Activated CD8-positive, alpha-beta T cell treated with anti-CD3 and anti-CD28 coated beads for 36 hours (primary cell): ENCODE results near the gene KCMF1. TPM values are rescaled to one million over a fixed set of nuclear protein-coding genes. Genes with fewer than 3 reads are reported as not detected.
A peak's percentile ranks its signal among the peaks of the same experiment; 100 is the strongest.

Experiments used
- ATAC-seq: fragments of 200-7000 bp; cut with Tn5 transposase; one replicate; pipeline ENCODE4 v1.10.0; 2021; ENCODE audit warnings: mild to moderate bottlenecking, moderate library complexity
- CTCF ChIA-PET: fragments of 350-600 bp; sonication (Branson Sonifier 250); formaldehyde crosslinking; loops from one replicate; lab custom pipeline; 2021; ENCODE audit warnings: antibody characterized with exemption; lab: Charles Lee
- POLR2A ChIA-PET: fragments of 350-600 bp; sonication (Branson Sonifier 250); formaldehyde crosslinking; loops from one replicate; lab custom pipeline; 2021; ENCODE audit warnings: antibody characterized with exemption; lab: Charles Lee
- DNase-seq: peaks from one replicate; pipeline ENCODE4 v3.0.0-alpha.2; 2020
- H3K27ac Mint-ChIP-seq: one replicate; pipeline ENCODE4 v1.8.0; 2021; ENCODE audit warnings: mild to moderate bottlenecking, mixed read lengths
- H3K27me3 Mint-ChIP-seq: one replicate; pipeline ENCODE4 v1.8.0; 2021; ENCODE audit warnings: mixed read lengths
- H3K36me3 Mint-ChIP-seq: one replicate; pipeline ENCODE4 v1.8.0; 2021; ENCODE audit warnings: low read depth, mixed read lengths
- H3K4me1 Mint-ChIP-seq: one replicate; pipeline ENCODE4 v1.8.0; 2021; ENCODE audit warnings: low read depth, mixed read lengths
- H3K4me3 Mint-ChIP-seq: one replicate; pipeline ENCODE4 v1.8.0; 2021; ENCODE audit warnings: mild to moderate bottlenecking, moderate library complexity, mixed read lengths
- H3K9me3 Mint-ChIP-seq: one replicate; pipeline ENCODE4 v1.8.0; 2021; ENCODE audit warnings: mixed read lengths
- intact Hi-C: fragments of 100-400 bp; cut with micrococcal nuclease; formaldehyde crosslinking; loops from one replicate; pipeline ENCODE4 v1.10.0; 2022
- total RNA-seq, 2 experiments: library from RNA; stranded (reverse); gene quantifications; one replicate each; pipeline ENCODE4 v1.2.3, GENCODE V29; 2021
- TF ChIP-seq, protein P1 (sequence below): fragments of 200-600 bp; IDR thresholded peaks from one replicate; pipeline ENCODE4 v1.8.0; 2022; ENCODE audit warnings: antibody characterized with exemption, mild to moderate bottlenecking

KCMF1 gene
- total RNA-seq, 2 experiments from 2014 or later, result 101 to 105 TPM

DNA sequence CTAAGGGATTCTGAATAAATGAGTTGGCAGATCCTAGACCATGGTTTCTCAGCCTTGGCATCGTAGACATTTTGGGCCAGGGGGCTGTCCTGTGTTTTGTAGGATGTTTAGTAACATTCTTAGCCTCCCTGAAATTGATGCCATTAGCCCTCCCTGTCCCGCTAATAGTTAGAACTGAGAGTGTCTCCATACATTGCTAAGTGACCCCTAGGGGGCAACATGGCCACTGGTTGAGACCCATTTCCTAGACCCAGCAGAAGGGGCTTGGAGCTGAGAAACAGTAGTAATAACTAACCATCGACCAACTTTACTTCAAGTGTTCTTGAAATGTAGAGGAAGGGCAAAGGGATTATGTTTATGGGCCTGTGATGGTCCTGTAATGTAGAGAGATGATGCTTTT is 40.8 kb downstream of the KCMF1 start:
- peaks cover 85% of the 10 kb centered on the region for H3K4me1 Mint-ChIP-seq
- intact Hi-C loops, result loop anchor here (2.0 to 5.0 kb wide), 2 partner anchors 39 to 73 kb away; partner anchors contain the start of gene KCMF1
- H3K27me3 Mint-ChIP-seq, result no peaks in the 10 kb centered on the region
- ChIA-PET CTCF (interaction anchor here (0.6 to 8.5 kb wide), 5 partner anchors 10 to 110 kb away, joined by 3 to 71 read pairs (median 3); no protein-coding TSS in a partner anchor), POLR2A (interaction anchor here (1.7 kb wide), 1 partner anchor 86 kb away, joined by 6 read pairs; no protein-coding TSS in a partner anchor)
- peak overlapping the region; percentile 80 for H3K27ac Mint-ChIP-seq
- peaks cover 10% of the 10 kb centered on the region for H3K9me3 Mint-ChIP-seq
- no peak overlapping the region for H3K4me3 Mint-ChIP-seq
- TF ChIP-seq, protein P1, sequence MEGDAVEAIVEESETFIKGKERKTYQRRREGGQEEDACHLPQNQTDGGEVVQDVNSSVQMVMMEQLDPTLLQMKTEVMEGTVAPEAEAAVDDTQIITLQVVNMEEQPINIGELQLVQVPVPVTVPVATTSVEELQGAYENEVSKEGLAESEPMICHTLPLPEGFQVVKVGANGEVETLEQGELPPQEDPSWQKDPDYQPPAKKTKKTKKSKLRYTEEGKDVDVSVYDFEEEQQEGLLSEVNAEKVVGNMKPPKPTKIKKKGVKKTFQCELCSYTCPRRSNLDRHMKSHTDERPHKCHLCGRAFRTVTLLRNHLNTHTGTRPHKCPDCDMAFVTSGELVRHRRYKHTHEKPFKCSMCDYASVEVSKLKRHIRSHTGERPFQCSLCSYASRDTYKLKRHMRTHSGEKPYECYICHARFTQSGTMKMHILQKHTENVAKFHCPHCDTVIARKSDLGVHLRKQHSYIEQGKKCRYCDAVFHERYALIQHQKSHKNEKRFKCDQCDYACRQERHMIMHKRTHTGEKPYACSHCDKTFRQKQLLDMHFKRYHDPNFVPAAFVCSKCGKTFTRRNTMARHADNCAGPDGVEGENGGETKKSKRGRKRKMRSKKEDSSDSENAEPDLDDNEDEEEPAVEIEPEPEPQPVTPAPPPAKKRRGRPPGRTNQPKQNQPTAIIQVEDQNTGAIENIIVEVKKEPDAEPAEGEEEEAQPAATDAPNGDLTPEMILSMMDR, result no peak
- ATAC-seq (no peak), DNase-seq (no peak)
- peaks cover 49% of the 10 kb centered on the region for H3K36me3 Mint-ChIP-seq

DNA sequence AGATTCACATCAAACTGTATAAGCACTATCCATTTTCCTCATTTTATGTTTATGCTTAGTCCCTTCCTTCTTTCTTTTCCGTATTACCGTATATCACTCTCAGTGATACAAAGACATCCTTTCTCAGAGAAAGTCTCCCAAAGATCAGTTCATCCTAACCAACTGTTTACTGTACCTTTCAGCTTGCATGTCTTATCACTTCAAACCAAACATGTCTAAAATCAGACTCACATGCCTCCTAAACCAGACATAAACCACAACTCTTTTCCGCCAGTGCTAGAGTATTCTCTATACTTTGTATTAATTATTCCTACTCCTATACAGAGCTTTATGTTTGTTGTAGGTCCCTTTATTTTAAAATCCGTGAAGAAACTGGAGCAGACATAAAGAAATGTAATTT is 41.5 kb downstream of the KCMF1 start:
- peaks cover 84% of the 10 kb centered on the region for H3K4me1 Mint-ChIP-seq
- intact Hi-C loops, result loop anchor here (5.0 kb wide), 1 partner anchor 40 kb away; the partner anchor contains the start of gene KCMF1

DNA sequence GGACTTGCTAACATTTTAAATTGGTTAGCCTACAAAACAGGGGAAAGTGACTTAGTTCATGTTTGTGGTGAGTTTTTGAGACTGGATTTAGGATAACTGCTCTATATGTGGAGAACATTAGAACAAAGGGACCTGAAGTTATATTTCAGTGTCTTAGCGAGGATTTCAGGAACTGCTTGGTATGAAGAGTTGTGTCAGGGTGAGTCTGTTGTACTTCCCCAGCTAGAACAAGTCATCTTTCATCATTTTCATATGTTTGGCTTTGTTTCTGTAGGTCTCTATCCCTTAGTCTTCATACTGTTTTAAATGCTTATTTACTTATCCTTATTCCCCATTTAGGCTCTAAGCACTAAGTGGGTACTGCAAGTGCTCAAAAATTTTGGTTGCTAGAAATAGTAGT is 41.9 kb downstream of the KCMF1 start:
- DNase-seq, result no peak
- no peak for ATAC-seq
- intact Hi-C loops, result loop anchor here (5.0 kb wide), 1 partner anchor 41 kb away; the partner anchor contains the start of gene KCMF1
- H3K4me1 Mint-ChIP-seq, result peaks cover 86% of the 10 kb centered on the region
- H3K9me3 Mint-ChIP-seq, result peaks cover 10% of the 10 kb centered on the region
- no peaks in the 10 kb centered on the region for H3K27me3 Mint-ChIP-seq
- H3K27ac Mint-ChIP-seq, result peak overlapping the region; percentile 80
- H3K4me3 Mint-ChIP-seq, result peak overlapping the region; percentile 11
- ChIA-PET CTCF (interaction anchor here (1.3 to 8.5 kb wide), 5 partner anchors 20 to 111 kb away, joined by 3 to 71 read pairs (median 15); no protein-coding TSS in a partner anchor), POLR2A (interaction anchor here (0.6 to 1.7 kb wide), 2 partner anchors 47 to 87 kb away, joined by 3 to 6 read pairs; no protein-coding TSS in a partner anchor)
- peaks cover 40% of the 10 kb centered on the region for H3K36me3 Mint-ChIP-seq
- TF ChIP-seq, protein P1, result no peak

More for the DNA sequence above, 41.5 kb downstream of the KCMF1 start:
- Mint-ChIP-seq H3K4me3 (peak overlapping the region; percentile 11), H3K27ac (peak overlapping the region; percentile 80), H3K27me3 (no peaks in the 10 kb centered on the region), H3K36me3 (peaks cover 44% of the 10 kb centered on the region), H3K9me3 (peaks cover 10% of the 10 kb centered on the region)
- ChIA-PET CTCF (interaction anchor here (1.3 to 8.5 kb wide), 4 partner anchors 20 to 111 kb away, joined by 3 to 71 read pairs (median 14); no protein-coding TSS in a partner anchor), POLR2A (interaction anchor here (1.7 kb wide), 1 partner anchor 86 kb away, joined by 6 read pairs; no protein-coding TSS in a partner anchor)
- DNase-seq (no peak), ATAC-seq (no peak)
- TF ChIP-seq, protein P1, result no peak

DNA sequence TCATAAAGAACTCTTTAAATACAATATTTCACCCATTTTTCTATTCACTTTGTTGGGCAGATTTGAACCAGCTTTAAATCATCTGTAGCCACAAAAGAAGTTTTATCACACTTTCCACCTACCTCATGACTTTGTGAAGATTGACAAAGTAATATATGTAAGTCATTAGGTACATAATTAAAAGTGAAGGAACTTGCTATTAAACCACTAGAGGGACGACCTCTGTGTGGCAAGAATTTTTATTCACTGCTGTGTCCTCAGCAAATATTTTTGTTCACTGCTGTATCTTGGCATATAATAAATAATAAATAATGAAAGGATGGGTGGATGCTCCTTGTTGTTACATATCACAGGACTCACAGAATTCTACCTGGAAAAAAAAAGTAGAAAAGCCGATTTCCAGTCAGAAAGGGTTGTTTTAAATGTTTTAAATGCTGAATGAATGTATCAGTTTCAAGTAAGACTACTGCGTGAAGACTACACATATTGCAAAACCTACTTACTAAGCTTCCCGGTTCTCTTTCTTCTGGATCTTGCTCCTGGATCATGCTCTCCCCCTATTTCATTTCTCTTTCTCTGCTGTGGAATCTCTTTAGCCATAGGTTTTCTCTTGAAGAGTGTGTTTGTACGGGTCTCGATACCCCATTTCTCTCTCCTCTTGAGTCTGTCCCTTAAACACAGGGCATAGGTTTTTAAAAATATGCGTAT is 44.8 kb downstream of the KCMF1 start:
- Mint-ChIP-seq H3K36me3 (peaks cover 23% of the 10 kb centered on the region), H3K27me3 (no peaks in the 10 kb centered on the region), H3K9me3 (no peaks in the 10 kb centered on the region), H3K4me3 (no peak overlapping the region), H3K4me1 (peaks cover 74% of the 10 kb centered on the region), H3K27ac (peak overlapping the region; percentile 76)
- TF ChIP-seq, protein P1, result peak; percentile 43
- intact Hi-C loops, result no loop called here
- ATAC-seq, result no peak
- POLR2A ChIA-PET, result interaction anchor here (0.6 to 1.8 kb wide), 6 partner anchors 44 to 109 kb away, joined by 3 to 6 read pairs (median 4); no protein-coding TSS in a partner anchor
- DNase-seq, result no peak
- CTCF ChIA-PET, result interaction anchor here (0.7 to 8.5 kb wide), 22 partner anchors 13 to 269 kb away, joined by 3 to 71 read pairs (median 4); no protein-coding TSS in a partner anchor
